ENCODE data around the gene MAP1LC3B. TPM values are rescaled to one million over a fixed set of nuclear protein-coding genes. Genes with fewer than 3 reads are reported as not detected.

The MAP1LC3B gene
- total RNA-seq, 2 experiments from 2014 or later: 55.3 to 58.1 TPM

DNA sequence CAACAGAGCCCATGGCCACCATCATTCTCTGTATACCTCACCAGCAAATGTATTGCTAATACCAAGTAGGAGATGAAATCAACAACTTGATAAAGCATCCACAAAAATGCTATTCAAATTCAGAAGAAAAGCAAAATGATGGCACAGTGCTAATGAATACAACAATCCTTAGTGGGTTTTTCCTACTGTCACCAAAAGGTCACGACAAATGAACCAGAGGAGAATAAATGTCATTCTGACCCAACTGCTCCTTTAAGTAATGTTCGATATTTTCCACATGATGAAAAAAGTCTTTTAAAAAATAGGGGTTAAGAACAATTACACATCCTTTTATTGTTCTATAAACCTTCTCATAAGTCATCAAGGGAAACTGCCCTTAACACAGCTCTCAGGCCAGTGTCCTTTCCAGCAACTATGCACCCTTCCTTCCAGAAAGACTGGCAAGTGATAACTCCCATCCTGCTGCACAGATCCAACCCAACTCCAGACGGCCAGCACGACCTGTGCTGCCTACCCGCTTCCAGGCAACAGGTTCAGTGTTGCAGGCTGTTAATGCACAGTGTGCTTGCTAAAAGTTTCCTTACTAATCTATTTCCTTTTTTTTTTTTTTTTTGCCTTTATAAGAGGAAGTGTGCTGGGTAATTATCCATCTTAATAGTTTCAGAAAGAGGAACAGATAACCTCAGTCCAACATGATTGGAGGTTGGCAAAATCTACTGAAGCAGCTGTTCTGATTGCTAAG, 23.9 kb upstream of the MAP1LC3B start:
- intact Hi-C loops (cut with micrococcal nuclease): no loop called here
- DNase-seq: no peak
- ChIA-PET POLR2A (interaction anchor here (0.7 kb wide), 1 partner anchor 11 kb away, joined by 3 read pairs; no protein-coding TSS in a partner anchor), CTCF (interaction anchor here (0.8 kb wide), 1 partner anchor 19 kb away, joined by 3 read pairs; no protein-coding TSS in a partner anchor)
- ATAC-seq: no peak
- TF ChIP-seq, protein P1, sequence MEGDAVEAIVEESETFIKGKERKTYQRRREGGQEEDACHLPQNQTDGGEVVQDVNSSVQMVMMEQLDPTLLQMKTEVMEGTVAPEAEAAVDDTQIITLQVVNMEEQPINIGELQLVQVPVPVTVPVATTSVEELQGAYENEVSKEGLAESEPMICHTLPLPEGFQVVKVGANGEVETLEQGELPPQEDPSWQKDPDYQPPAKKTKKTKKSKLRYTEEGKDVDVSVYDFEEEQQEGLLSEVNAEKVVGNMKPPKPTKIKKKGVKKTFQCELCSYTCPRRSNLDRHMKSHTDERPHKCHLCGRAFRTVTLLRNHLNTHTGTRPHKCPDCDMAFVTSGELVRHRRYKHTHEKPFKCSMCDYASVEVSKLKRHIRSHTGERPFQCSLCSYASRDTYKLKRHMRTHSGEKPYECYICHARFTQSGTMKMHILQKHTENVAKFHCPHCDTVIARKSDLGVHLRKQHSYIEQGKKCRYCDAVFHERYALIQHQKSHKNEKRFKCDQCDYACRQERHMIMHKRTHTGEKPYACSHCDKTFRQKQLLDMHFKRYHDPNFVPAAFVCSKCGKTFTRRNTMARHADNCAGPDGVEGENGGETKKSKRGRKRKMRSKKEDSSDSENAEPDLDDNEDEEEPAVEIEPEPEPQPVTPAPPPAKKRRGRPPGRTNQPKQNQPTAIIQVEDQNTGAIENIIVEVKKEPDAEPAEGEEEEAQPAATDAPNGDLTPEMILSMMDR (IDR thresholded peaks at IDR 0.05): no peak
- H3K4me1 Mint-ChIP-seq (ENCODE audit: low read depth): peaks cover 55% of the 10 kb centered on the region
- H3K36me3 Mint-ChIP-seq (ENCODE audit: low read depth): peaks cover 7% of the 10 kb centered on the region
- no peaks in the 10 kb centered on the region for H3K27me3 Mint-ChIP-seq
- H3K27ac Mint-ChIP-seq: peak overlapping the region; percentile 8
- no peaks in the 10 kb centered on the region for H3K9me3 Mint-ChIP-seq
- no peak overlapping the region for H3K4me3 Mint-ChIP-seq

- Mint-ChIP-seq H3K4me1 (ENCODE audit: low read depth) (peaks cover 57% of the 10 kb centered on the region), H3K27ac (peak overlapping the region; percentile 8), H3K27me3 (no peaks in the 10 kb centered on the region), H3K4me3 (no peak overlapping the region), H3K9me3 (no peaks in the 10 kb centered on the region), H3K36me3 (ENCODE audit: low read depth) (peaks cover 8% of the 10 kb centered on the region)
- intact Hi-C loops (cut with micrococcal nuclease): no loop called here
- ChIA-PET CTCF (interaction anchor here (0.8 to 1.0 kb wide), 2 partner anchors 20 to 25 kb away, joined by 3 to 4 read pairs; no protein-coding TSS in a partner anchor), POLR2A (no interaction called here)
- no peak for ATAC-seq
- TF ChIP-seq, protein P1 (IDR thresholded peaks at IDR 0.05): no peak
- DNase-seq: no peak
Observed at GRCh38 chr16:87369117-87369765, 22.9 kb upstream of the MAP1LC3B start.

DNA sequence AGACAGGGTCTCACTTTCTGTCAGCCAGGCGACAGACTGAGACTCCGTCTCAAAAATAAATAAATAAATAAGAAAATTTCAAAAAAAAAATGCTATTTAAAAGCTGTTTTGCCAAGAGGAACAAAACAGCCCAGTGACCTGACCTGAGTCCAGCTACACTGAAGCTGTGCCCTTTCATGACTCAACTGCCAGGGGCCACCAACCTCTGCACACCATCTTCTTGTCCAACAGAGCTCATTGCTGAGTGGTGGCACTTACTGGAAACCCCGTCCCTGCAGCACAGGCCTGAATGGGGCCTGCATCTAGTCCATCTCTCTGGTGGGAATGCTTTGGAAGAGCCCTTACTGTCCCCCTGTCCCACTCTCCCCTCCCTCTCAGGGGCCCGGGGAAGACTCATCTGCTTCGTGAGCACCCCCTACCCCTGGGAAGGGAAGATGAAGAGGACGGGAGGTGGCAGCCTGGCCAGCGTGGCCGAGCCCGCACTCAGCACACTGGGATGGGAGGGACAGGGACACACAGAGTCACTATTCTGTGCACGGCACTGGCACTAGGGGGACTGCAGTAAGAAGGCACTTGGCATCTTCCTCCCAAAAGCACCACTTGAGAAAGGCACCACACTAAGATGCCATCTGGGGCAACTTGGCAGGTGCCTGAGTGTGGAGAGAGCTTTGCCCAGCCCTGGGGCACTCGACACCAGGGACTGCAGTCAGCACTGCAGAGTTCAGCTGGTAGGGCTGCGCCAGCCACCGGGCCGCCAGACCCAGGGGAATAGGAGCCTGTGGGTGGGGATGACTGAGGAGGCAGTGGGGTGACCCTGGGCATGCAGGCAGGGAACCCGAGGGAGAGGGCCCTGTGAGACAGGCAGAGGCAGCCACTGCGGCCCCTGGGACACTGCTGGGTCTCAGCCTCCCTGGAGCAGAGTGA, 22.1 kb upstream of the MAP1LC3B start:
- Mint-ChIP-seq H3K9me3 (no peaks in the 10 kb centered on the region), H3K27ac (no peak overlapping the region), H3K36me3 (ENCODE audit: low read depth) (peaks cover 9% of the 10 kb centered on the region), H3K4me3 (no peak overlapping the region), H3K27me3 (no peaks in the 10 kb centered on the region), H3K4me1 (ENCODE audit: low read depth) (peaks cover 53% of the 10 kb centered on the region)
- TF ChIP-seq, protein P1 (IDR thresholded peaks at IDR 0.05): no peak
- intact Hi-C loops (cut with micrococcal nuclease): no loop called here
- ATAC-seq (no peak), DNase-seq (no peak)
- CTCF ChIA-PET: interaction anchor here (1.0 kb wide), 1 partner anchor 24 kb away, joined by 4 read pairs; no protein-coding TSS in a partner anchor
- POLR2A ChIA-PET: interaction anchor here (0.6 kb wide), 1 partner anchor 93 kb away, joined by 3 read pairs; no protein-coding TSS in a partner anchor

DNA sequence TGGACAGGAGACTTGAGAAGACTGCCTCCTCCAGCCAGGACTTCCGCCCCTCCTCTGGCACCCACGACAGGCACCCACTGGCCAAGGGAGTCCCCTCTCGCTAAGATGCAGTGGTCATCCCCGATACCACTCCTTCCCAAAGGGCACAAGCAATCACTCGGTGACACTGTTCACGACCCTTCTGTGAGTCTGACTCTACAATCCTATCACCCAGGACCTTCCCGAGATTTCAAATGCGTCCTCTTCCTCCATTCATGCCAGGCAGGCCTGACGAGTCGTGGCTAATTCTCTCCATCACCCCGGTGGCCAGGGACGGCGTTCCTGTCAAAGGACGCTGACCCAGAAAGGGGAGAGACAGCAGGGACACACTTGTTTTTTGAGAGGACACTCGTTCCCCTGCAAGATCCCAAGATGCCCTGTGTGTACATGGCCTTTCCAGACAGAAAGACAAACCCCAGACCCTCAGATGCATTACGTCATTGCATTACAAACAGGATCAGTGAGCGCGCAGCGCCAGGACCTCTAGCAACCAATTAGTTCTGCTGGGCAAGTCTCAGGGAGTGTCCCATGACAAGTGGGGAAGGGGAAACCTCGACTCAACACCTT, 20.8 kb upstream of the MAP1LC3B start:
- Mint-ChIP-seq H3K4me3 (no peak overlapping the region), H3K27ac (no peak overlapping the region), H3K4me1 (ENCODE audit: low read depth) (peaks cover 56% of the 10 kb centered on the region), H3K9me3 (no peaks in the 10 kb centered on the region), H3K36me3 (ENCODE audit: low read depth) (peaks cover 11% of the 10 kb centered on the region), H3K27me3 (no peaks in the 10 kb centered on the region)
- ATAC-seq (peak; percentile 53), DNase-seq (peak; percentile 43)
- TF ChIP-seq, protein P1 (IDR thresholded peaks at IDR 0.05): no peak
- intact Hi-C loops (cut with micrococcal nuclease): no loop called here
- POLR2A ChIA-PET: no interaction called here
- CTCF ChIA-PET: no interaction called here

All from activated CD8-positive, alpha-beta T cell treated with anti-CD3 and anti-CD28 coated beads for 36 hours (primary cell).